ENCODE data around the gene ADA. TPM values are rescaled to one million over a fixed set of nuclear protein-coding genes. Genes with fewer than 3 reads are reported as not detected.

ADA gene
- total RNA-seq, 2 donors from 2014 or later = 6.3 to 16.7 TPM

DNA sequence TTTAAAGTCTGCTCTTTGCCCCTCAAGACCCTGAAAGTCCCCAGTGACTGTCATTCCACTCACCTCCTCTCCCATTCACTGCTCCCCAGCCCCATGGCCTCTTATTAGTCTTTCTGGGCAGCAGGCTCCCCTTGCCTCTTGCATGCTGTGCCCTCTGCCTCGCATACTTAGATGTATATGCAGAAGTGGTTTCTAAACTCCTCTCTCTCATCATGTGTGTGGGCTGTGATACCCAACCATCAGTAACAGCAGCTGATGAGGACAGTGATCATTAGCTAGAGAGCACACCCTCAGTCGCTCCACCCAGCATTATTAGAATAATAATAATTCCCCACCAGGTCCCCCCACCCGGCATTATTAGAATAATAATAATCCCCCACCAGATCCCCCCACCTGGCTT, 54.6 kb downstream of the ADA start:
- Histone ChIP-seq H3K27me3 (no peaks in the 10 kb centered on the region), H3K4me3 (no peak overlapping the region), H3K36me3 (peaks cover 18% of the 10 kb centered on the region), H3K27ac (peak overlapping the region; percentile 89 to 95), H3K9me3 (no peaks in the 10 kb centered on the region), H3K4me1 (peaks cover 4 to 84% of the 10 kb centered on the region in 2 donors)
- TF ChIP-seq, protein P1, sequence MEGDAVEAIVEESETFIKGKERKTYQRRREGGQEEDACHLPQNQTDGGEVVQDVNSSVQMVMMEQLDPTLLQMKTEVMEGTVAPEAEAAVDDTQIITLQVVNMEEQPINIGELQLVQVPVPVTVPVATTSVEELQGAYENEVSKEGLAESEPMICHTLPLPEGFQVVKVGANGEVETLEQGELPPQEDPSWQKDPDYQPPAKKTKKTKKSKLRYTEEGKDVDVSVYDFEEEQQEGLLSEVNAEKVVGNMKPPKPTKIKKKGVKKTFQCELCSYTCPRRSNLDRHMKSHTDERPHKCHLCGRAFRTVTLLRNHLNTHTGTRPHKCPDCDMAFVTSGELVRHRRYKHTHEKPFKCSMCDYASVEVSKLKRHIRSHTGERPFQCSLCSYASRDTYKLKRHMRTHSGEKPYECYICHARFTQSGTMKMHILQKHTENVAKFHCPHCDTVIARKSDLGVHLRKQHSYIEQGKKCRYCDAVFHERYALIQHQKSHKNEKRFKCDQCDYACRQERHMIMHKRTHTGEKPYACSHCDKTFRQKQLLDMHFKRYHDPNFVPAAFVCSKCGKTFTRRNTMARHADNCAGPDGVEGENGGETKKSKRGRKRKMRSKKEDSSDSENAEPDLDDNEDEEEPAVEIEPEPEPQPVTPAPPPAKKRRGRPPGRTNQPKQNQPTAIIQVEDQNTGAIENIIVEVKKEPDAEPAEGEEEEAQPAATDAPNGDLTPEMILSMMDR (IDR thresholded peaks at IDR 0.05) = no peak
- no peak for DNase-seq (ENCODE audit: low spot score)

DNA sequence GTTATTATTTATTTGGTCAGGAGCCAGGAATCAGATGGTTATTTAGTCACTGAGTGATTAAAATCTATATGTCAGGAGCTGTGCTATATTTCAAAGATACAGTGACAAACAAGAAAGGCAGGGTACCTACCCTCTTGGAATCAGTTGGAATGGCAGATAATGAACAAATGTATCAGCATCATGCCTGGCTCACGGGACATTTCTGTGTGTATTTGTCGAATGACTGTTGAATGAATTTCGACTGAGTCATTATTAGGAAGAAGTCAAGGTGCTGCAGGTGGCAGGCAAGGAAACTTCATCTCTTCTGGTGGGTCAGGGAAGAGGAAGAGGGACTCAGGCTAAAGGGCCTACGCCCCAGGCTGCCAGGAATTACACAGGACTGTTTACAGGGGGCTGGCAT, 55.5 kb downstream of the ADA start:
- H3K27ac ChIP-seq = peak overlapping the region; percentile 89 to 95
- H3K4me3 ChIP-seq = no peak overlapping the region
- no peaks in the 10 kb centered on the region for H3K9me3 ChIP-seq
- H3K4me1 ChIP-seq = peaks cover 4 to 84% of the 10 kb centered on the region in 2 donors
- TF ChIP-seq, protein P1 (IDR thresholded peaks at IDR 0.05) = no peak
- H3K36me3 ChIP-seq = peaks cover 27% of the 10 kb centered on the region
- no peaks in the 10 kb centered on the region for H3K27me3 ChIP-seq
- no peak for DNase-seq (ENCODE audit: low spot score)

DNA sequence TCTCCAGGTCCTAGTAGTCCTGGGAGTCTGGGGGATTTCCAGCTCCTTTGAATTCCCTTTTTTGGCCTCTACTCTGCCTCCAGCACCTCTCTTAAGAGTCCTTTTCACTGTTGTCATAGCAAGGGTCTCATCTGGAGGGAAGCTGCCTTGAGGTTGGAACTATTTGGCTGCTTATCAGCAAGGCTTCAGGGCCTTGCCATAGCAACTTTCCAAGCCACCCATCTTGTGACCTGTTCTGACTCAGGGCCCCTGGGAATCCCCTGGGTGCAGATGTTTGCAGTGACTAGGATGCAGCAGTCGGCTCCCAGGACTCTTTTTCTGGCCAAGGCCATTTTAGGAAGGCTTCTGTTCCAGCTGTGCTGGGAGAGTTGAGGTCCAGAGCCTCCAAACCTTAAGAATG, 56.8 kb downstream of the ADA start:
- Histone ChIP-seq H3K27me3 (no peaks in the 10 kb centered on the region), H3K27ac (peak overlapping the region; percentile 49 to 95), H3K9me3 (no peaks in the 10 kb centered on the region), H3K36me3 (peaks cover 40% of the 10 kb centered on the region), H3K4me1 (peaks cover under 1 to 72% of the 10 kb centered on the region in 2 donors), H3K4me3 (no peak overlapping the region)
- no peak for DNase-seq (ENCODE audit: low spot score)
- TF ChIP-seq, protein P1 (IDR thresholded peaks at IDR 0.05) = no peak

DNA sequence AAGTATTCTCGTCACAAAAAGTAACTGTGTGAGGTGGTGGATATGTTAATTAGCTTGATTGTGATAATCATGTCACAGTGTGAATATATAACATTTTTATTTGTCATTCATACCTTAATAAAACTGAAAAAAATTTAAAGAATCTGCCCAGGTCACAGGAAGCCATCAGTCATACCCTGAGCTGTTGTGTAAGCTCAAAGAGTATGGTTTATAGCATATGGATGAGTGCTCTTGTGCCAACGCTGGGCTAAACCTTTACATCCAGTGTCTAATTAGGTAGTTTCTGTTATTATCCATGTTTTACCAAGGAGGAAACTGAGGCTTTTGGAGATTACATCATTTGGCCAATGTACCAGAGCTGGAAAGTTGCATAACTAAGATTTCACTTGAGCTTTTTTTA, 57.7 kb downstream of the ADA start:
- DNase-seq (ENCODE audit: low spot score) = no peak
- TF ChIP-seq, protein P1 (IDR thresholded peaks at IDR 0.05) = no peak
- no peak overlapping the region for H3K4me3 ChIP-seq
- H3K27me3 ChIP-seq = no peaks in the 10 kb centered on the region
- no peaks in the 10 kb centered on the region for H3K9me3 ChIP-seq
- peak overlapping the region; percentile 49 to 95 for H3K27ac ChIP-seq
- peaks cover 0 to 62% of the 10 kb centered on the region in 2 donors for H3K4me1 ChIP-seq
- H3K36me3 ChIP-seq = peaks cover 41% of the 10 kb centered on the region

DNA sequence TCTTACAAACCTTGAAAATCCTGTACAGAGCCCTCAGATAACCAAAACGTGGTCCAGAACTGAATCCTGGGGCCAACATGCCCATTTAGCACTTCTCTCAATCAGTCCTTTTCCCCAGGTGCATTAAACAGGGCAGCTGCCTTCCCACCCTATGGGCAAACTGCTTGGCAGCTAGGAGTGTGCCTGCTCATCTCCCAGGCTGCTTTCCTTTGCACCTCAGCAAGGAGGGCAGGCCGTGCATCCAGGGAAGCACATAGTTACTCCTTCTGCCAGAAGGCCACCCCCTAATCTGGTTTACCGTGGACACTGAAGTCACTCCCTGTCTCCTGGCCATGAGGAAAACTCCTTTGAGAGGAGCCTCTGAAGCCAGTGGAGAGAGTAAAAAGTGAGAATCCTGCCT, 59.1 kb downstream of the ADA start:
- peak overlapping the region; percentile 12 to 19 for H3K27ac ChIP-seq
- H3K36me3 ChIP-seq = peaks cover 41% of the 10 kb centered on the region
- H3K4me3 ChIP-seq = no peak overlapping the region
- H3K4me1 ChIP-seq = peaks cover 0 to 61% of the 10 kb centered on the region in 2 donors
- DNase-seq (ENCODE audit: low spot score) = peak; percentile 42
- TF ChIP-seq, protein P1 (IDR thresholded peaks at IDR 0.05) = no peak
- no peaks in the 10 kb centered on the region for H3K27me3 ChIP-seq
- no peaks in the 10 kb centered on the region for H3K9me3 ChIP-seq
